ENCODE results near the gene NCOA3.

Gene NCOA3

DNA sequence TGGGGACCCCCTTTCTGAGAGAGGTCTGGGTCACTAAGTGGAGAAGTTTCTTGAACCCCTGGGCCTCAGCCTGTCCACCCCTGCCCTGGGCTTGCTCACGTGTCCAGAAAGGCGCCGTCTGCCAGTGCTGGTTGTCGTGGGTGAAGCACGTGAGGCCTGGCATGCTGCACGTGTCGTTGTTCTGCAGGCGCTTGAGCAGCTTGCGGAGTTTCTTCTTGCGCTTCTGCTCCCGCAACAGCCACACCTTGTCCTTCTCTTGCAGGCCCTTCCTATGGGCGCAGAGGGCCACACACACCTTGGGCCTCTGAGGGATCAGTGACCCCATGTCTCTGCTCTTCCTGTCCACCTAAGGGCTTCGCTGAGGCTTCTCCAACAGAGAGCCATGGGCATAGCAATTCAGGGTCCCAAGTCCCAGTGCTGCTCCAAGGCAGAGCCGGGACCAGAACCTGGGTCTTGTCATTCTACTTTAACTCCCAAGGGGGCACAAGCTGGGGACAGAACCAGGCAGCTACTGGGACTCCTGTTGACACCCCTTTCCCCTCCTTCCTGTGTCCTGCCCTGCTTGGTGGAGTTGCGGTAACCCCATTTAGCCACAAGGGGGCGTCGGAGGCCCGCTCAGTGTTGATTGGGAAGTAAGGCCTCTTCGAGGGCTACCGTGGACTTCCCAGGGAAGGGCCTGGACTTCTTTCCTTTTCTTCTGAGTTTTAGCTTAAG lies 161.8 kb downstream of the NCOA3 start:
- in situ Hi-C loops (cut with MboI; ENCODE audit: low pct_unique_long_range_greater_than_20kb, low sequenced_read_pairs, unreplicated experiment) = no loop called here
- TF ChIP-seq, protein P1, sequence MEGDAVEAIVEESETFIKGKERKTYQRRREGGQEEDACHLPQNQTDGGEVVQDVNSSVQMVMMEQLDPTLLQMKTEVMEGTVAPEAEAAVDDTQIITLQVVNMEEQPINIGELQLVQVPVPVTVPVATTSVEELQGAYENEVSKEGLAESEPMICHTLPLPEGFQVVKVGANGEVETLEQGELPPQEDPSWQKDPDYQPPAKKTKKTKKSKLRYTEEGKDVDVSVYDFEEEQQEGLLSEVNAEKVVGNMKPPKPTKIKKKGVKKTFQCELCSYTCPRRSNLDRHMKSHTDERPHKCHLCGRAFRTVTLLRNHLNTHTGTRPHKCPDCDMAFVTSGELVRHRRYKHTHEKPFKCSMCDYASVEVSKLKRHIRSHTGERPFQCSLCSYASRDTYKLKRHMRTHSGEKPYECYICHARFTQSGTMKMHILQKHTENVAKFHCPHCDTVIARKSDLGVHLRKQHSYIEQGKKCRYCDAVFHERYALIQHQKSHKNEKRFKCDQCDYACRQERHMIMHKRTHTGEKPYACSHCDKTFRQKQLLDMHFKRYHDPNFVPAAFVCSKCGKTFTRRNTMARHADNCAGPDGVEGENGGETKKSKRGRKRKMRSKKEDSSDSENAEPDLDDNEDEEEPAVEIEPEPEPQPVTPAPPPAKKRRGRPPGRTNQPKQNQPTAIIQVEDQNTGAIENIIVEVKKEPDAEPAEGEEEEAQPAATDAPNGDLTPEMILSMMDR (IDR thresholded peaks at IDR 0.05; ENCODE audit: extremely low read depth, insufficient read depth, missing control alignments) = peak; percentile 96
- DNase-seq (ENCODE audit: low spot score) = peak; percentile 83

DNA sequence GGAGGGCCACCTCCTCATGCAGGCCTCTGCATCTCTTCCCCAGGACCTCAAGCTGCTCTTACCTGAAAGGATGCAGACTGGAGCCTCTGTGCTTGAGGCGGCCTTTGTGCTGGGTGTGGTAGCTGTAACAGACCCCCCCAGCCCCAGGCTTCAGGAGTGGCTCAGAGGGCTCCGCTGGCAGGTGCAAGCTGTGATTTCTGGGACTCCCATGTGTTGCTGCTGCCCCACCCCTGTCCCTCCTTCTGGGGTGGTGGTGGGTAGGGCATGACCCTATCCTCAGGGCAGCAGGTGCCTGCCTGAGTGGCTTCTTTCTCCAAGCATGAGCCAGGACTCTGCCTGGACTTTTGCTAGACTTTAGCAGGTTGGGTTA lies 162.4 kb downstream of the NCOA3 start:
- in situ Hi-C loops (cut with MboI; ENCODE audit: low pct_unique_long_range_greater_than_20kb, low sequenced_read_pairs, unreplicated experiment) = no loop called here
- no peak for DNase-seq (ENCODE audit: low spot score)
- TF ChIP-seq, protein P1 (IDR thresholded peaks at IDR 0.05; ENCODE audit: extremely low read depth, insufficient read depth, missing control alignments) = no peak

DNA sequence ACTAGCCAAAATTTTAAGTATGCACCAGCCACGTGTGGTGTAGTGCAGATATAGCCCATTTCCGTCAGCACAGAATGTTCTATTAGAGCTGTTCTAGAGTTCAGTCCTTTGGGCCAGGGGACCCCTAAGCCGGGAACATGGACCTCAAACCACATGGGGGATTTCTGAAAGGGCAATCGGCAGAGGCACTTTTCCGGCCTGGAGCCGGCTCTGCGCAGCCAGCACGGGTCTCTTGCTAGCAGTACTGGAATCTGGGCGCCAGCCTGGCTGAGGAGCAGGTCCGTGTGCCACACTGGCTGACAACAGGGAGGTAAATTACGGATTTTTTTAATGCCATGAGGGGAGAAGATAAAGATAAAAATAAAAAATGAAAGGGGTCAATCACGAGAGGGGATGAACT lies 163.1 kb downstream of the NCOA3 start:
- in situ Hi-C loops (cut with MboI; ENCODE audit: low pct_unique_long_range_greater_than_20kb, low sequenced_read_pairs, unreplicated experiment) = no loop called here
- TF ChIP-seq, protein P1 (IDR thresholded peaks at IDR 0.05; ENCODE audit: extremely low read depth, insufficient read depth, missing control alignments) = no peak
- no peak for DNase-seq (ENCODE audit: low spot score)

DNA sequence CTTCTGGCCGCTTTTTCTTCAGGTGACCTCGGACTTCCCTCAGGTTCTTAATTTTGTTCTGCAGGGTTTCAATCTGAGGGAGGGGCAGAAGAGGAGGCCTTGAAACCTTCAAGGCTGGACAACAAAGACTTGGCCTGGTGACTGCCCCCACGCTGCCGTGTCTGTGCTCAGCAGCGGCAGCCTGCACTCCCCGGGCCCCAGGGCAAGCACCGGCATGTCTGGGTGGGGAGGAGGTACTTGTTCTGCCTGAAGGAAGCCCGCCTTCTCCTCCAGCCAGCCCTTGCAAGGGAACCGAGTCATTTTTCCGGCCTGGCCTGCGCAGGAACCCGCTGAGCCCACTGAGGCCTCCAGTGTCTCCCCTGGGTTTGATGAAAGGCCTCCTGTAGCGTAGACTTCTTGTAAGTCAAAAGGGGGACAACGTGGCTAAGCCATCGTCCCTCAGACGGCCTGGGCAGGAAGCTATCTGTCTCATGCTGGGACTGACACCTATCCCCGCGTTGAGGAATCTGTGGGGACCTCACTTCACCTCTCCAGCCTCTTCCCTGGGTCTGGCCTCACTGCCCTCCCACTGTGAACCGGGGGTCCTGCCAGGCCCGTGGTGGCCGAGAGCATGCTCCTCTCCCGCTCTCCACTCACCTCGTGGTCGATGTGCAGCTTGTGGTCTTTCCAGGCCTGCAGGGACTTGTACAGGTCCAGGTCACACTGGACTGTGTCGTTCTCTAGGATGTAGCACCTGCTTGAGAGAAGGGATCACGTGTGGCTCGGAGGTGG lies 163.7 kb downstream of the NCOA3 start:
- no peak for DNase-seq (ENCODE audit: low spot score)
- TF ChIP-seq, protein P1 (IDR thresholded peaks at IDR 0.05; ENCODE audit: extremely low read depth, insufficient read depth, missing control alignments) = no peak
- in situ Hi-C loops (cut with MboI; ENCODE audit: low pct_unique_long_range_greater_than_20kb, low sequenced_read_pairs, unreplicated experiment) = no loop called here

DNA sequence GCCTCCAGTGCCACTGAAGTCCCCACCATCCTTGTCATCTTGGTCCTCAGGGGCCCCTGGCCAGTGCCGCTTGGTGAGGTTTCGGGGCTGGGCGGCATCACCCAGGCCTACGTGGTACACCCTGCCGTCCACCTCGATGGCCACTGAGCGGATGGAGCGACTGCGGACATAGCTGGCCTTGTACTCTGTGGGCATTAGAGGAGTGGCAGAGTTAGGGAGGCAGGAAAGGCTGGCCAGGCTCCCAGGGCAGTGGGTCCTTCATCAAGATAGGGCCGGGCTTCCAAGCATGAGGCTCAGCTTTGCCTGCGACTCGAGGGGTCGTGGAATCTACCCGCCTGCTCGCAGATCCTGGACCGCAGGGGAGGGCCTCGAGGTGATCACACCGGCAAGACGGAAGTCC lies 164.6 kb downstream of the NCOA3 start:
- TF ChIP-seq, protein P1 (IDR thresholded peaks at IDR 0.05; ENCODE audit: extremely low read depth, insufficient read depth, missing control alignments) = no peak
- DNase-seq (ENCODE audit: low spot score) = no peak
- in situ Hi-C loops (cut with MboI; ENCODE audit: low pct_unique_long_range_greater_than_20kb, low sequenced_read_pairs, unreplicated experiment) = no loop called here

DNA sequence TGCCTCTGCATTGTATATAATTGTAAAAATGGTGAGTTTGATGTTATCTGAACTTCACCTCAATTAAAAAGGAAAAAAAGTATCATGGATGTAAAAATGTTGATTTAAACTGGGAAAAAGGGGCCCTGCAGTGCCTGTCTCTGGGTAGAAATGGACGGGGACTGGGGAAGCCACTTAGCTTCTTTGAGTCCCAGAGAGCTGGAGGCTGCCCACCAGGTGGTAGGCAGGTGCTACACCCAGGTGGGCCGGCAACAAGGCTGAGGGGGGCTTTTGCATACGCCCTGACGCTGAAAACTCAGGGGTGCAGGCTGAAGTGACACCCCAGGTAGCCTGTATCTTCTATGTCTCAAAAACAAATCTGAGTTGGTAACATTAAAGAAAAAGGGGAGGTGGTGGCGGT lies 165.4 kb downstream of the NCOA3 start:
- TF ChIP-seq, protein P1 (IDR thresholded peaks at IDR 0.05; ENCODE audit: extremely low read depth, insufficient read depth, missing control alignments) = no peak
- in situ Hi-C loops (cut with MboI; ENCODE audit: low pct_unique_long_range_greater_than_20kb, low sequenced_read_pairs, unreplicated experiment) = no loop called here
- DNase-seq (ENCODE audit: low spot score) = no peak

All from GM13977 (cell line).